IPS-15b (cell line): Measurements from ENCODE around the gene CD300A.

Source experiments
- H3K27me3 ChIP-seq: one replicate; pipeline ENCODE4 v1.6.1; 2013; ENCODE audit warnings: low read length; ENCODE audit not compliant: control insufficient read depth, insufficient read depth
- H3K36me3 ChIP-seq: one replicate; pipeline ENCODE4 v1.6.1; 2013; ENCODE audit warnings: low read length; ENCODE audit not compliant: control insufficient read depth, insufficient read depth
- H3K4me1 ChIP-seq: one replicate; pipeline ENCODE4 v1.6.1; 2013; ENCODE audit warnings: mild to moderate bottlenecking, low read length; ENCODE audit not compliant: control insufficient read depth, insufficient read depth
- H3K4me3 ChIP-seq: one replicate; pipeline ENCODE4 v1.5.1; 2013; ENCODE audit warnings: low read depth, low read length
- H3K9ac ChIP-seq: one replicate; pipeline ENCODE4 v1.6.1; 2013; ENCODE audit warnings: low read depth, mild to moderate bottlenecking, low read length
- H3K9me3 ChIP-seq: one replicate; pipeline ENCODE4 v1.6.1; 2013; ENCODE audit warnings: mild to moderate bottlenecking, low read length; ENCODE audit not compliant: control insufficient read depth, insufficient read depth

The CD300A gene

DNA sequence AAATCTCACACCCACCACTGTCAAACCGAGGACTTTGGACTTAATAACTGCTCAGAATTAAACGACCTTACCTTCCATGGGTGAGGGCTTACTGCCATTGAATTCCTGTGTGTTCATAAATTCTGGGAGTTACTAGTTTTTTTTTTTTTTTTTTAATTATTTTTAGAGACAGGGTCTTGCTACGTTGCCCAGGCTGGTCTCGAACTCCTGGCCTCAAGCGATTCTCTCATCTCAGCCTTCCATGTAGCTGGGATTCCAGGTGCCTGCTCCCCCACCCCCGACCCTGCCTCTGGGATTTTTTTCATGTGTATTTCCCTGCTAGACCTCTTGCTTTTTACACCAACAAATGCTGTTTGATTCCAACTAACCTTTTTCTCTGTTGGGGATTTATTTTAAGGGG is 14.9 kb upstream of the CD300A start:
- Histone ChIP-seq H3K27me3 (peaks cover 22% of the 10 kb centered on the region), H3K9ac (no peak overlapping the region), H3K4me1 (peaks cover 11% of the 10 kb centered on the region), H3K4me3 (no peak overlapping the region), H3K36me3 (peaks cover 4% of the 10 kb centered on the region), H3K9me3 (no peaks in the 10 kb centered on the region)

DNA sequence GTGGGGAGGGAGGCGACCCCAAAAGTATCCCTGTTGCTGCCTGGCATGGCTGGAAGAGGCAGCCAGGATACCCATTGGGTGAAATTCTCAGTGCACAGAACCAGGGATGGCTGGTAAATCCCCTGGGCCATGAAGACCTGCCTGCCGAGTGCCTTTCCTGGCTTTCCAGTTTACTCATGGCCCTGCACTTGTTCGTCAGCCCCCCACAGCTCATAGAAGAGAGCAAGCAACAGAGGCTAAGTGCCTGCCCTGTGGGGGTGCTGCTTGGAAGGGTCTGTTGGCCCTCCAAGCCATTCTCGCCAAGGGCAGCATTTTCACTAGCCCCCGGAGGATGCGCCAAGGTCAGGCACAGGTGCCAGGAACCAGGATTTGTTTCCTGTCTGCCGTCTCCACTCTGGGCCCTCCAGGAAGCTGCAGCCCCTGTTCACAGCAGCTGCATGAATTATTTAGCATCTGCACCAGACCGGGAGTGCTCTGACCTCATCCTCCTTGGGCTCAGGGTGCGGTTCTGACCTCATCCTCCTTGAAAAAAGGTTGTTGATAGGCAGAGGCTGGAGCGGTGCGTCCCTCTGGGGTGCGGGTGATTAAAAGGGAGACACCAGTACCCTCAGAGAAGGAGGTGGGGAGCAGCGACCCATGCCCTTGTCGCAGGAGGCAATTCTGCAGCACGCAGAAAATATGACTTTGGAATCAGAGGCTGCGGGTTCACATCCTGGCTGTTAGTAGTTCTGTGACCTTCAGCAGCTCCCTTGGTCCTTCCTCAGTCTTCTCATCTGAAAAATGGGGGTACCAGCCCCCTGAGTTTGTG is 14.2 kb upstream of the CD300A start:
- no peaks in the 10 kb centered on the region for H3K9me3 ChIP-seq
- peaks cover 11% of the 10 kb centered on the region for H3K4me1 ChIP-seq
- no peak overlapping the region for H3K9ac ChIP-seq
- no peaks in the 10 kb centered on the region for H3K36me3 ChIP-seq
- H3K4me3 ChIP-seq: no peak overlapping the region
- H3K27me3 ChIP-seq: peaks cover 22% of the 10 kb centered on the region

DNA sequence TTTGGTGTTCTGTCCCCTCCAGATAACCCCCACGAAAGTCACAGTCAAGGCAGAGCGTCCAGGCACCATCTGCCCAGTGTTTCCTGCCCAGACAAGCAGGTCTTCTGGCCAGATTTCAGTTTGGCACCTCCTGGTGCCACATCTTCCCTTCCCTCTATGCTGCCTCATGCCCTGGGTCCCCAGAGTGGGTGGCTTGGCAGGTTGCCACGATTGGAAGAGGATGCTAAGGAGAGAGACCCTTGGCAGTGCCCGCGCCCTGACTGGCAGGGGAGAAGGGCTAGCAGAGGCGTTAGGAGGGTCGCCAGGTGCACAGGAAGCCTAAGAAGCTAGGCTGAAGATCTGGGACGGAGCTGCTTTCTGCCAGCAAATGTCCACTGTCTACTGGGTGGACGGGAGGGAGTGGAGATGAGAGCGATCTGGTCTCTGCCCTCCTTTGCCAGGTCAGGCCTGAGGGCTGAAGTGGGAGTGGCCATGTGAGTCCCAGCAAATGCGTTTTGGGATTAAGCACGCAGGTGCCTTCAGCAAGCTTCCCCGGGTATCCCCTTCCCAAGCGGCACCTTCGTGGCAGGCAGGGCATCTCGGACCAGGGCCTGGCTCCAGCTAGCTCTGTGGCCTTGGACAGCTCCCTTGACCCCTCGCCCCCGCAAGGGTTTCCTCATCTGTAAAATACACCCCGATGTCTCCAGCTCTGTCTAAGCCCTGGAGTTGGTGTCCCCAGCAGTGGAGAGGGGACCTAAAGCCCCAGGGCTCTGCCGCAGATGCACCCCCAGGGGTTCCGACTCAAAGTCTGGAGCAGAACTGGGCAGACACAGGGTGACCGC is 13.4 kb upstream of the CD300A start:
- Histone ChIP-seq H3K4me1 (peaks cover 11% of the 10 kb centered on the region), H3K9ac (no peak overlapping the region), H3K27me3 (peaks cover 25% of the 10 kb centered on the region), H3K36me3 (no peaks in the 10 kb centered on the region), H3K9me3 (no peaks in the 10 kb centered on the region), H3K4me3 (peak overlapping the region; percentile 53)

DNA sequence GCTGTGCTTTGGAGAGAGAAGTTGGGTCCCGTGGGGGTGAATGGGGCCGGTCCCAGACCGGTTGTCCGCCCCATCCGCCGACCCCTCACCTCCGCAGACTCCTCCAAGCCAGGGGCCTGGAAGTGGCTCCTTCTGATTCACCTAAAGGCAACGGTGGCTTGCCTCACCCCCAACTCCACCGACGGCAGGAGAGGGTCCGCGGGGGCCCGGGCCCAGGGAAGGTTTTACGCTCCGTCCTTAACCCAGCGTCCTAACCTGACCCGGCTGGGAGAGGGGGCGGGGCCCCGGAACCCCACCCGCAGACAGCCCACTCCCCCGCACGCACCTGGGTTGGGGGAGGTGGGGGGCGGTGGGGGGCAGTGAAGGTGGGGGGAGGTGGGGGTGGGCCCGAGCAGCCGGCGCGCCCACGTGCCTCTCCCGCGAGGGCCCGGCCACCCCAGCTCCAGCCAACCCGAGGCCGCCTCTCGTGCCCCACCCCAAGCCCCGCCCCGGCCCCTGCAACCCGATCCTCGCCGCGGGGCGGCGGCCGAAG is 12.7 kb upstream of the CD300A start:
- H3K9me3 ChIP-seq: no peaks in the 10 kb centered on the region
- no peaks in the 10 kb centered on the region for H3K36me3 ChIP-seq
- H3K9ac ChIP-seq: no peak overlapping the region
- H3K4me3 ChIP-seq: peak overlapping the region; percentile 53
- peaks cover 11% of the 10 kb centered on the region for H3K4me1 ChIP-seq
- peaks cover 29% of the 10 kb centered on the region for H3K27me3 ChIP-seq

DNA sequence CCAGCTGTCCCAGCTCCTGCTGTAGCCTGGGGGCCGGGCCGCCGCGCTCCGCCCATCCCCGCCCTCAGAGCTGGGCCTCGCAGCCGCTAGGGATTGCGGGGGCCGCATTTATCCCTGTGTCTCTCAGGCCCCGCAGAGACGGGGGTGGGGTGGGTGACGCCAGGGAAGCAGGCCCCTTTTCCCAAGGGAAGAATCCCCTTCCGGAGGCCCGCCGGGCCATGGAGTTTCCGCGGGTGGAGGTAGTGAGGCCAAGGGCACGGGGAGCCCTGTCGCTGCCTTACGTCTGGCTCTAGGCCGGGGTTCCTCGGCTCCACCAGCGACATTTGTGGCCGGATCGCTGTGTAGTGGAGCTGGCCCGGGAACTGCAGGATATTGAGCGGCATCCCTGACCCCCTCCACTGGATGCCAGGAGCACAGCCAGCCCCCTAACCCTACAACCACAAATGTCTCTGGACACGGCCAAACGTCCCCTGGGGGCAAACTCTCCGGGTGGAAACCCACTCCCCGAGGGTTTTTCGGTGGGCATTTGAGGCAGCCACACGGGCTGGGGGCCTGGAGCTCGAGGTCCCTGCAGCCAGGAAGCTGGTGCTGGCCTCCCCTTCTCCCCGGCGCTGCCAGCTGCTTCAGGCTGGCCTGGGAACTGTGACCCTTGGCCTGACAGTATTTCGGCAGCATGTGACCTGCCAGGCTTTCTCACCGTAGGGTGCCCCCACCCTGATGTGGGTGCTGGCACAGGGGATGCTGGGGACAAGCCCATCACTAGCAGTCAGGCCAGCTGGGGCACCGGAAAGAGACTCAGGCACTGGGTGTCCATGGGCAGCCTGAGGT is 12.0 kb upstream of the CD300A start:
- Histone ChIP-seq H3K9me3 (no peaks in the 10 kb centered on the region), H3K4me1 (peaks cover 11% of the 10 kb centered on the region), H3K9ac (no peak overlapping the region), H3K27me3 (peaks cover 29% of the 10 kb centered on the region), H3K4me3 (peak overlapping the region; percentile 56), H3K36me3 (no peaks in the 10 kb centered on the region)

DNA sequence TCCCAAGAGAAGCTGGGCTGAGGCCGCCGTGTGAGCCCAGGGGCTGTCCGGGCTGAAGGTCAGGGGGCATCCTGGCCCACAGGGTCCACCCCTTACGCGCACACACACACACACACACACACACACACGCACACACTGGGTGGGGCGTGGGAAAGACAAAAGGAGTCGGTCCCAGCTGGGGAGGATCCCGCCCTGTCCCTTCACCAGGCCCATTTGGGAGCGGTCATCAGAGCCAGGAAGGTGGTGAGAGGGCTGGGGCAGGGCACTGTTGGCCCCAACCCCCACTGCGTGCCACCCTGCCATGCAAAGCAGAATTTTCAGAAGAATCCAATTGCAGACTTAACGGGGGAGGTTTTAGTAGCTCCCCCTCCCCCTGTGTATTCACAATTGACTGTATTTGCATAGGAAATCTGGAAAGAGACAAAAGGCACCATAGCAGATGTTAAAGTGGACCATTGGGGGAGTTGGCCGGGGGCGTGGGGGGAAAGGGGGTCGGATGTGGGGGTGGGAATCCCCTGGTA is 11.3 kb upstream of the CD300A start:
- Histone ChIP-seq H3K9me3 (no peaks in the 10 kb centered on the region), H3K9ac (no peak overlapping the region), H3K4me3 (peak overlapping the region; percentile 56), H3K27me3 (peaks cover 29% of the 10 kb centered on the region), H3K36me3 (no peaks in the 10 kb centered on the region), H3K4me1 (peaks cover 11% of the 10 kb centered on the region)

DNA sequence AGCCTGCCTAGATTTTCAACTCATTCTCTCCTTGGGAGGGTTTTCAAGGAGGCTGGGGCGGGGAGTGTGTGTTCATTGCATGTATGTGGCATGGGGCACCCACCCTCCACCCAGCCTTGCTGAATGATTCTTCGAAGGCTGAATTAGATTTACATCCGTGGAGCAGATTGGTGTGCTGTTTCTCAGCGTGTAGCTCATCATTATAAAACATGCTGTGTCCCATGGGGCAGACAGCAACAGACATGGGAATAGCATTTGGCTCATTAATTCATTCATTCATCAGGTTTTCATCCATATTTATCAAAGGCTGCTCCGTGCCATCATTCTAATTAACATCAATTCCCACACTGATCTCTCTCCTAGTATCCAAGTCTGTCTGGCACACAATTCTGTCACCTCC is 10.6 kb upstream of the CD300A start:
- Histone ChIP-seq H3K9ac (no peak overlapping the region), H3K9me3 (no peaks in the 10 kb centered on the region), H3K27me3 (peaks cover 29% of the 10 kb centered on the region), H3K4me1 (peaks cover 11% of the 10 kb centered on the region), H3K4me3 (no peak overlapping the region), H3K36me3 (no peaks in the 10 kb centered on the region)

DNA sequence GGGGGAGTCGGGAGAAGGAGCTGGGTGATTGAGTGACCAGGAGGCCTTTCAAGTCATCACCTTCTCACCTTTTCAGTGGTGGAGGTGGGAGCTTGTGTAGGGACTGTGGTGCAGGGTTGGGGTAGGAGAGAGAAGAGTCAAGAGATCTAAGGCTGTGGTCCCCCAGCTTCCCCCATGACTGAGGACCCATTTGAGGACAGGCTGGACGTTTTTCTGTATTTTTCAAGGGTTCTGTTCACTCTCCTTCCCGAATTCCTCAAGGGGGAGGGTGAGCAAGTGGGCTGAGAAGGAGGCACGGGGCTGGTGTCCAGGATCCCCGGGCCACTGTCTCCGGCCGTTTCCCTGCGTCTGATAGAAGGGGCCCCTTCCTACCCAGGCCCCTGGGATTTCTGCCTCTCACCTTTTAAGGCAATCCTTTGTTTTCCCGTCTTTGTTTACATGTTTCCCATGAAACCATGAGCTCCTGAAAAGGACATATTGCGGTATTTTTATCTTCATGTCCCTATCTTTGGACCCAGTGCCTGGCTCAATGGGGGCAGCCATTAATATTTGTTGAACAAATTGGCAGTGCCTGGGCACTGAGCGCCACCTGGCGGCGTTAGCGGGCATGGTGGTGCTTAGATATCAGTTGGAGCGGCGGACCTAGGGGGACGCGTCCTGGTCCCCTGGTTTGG is 9.2 kb upstream of the CD300A start:
- H3K36me3 ChIP-seq: no peaks in the 10 kb centered on the region
- H3K9ac ChIP-seq: no peak overlapping the region
- H3K4me1 ChIP-seq: peaks cover 8% of the 10 kb centered on the region
- no peak overlapping the region for H3K4me3 ChIP-seq
- no peaks in the 10 kb centered on the region for H3K9me3 ChIP-seq
- H3K27me3 ChIP-seq: peaks cover 26% of the 10 kb centered on the region

DNA sequence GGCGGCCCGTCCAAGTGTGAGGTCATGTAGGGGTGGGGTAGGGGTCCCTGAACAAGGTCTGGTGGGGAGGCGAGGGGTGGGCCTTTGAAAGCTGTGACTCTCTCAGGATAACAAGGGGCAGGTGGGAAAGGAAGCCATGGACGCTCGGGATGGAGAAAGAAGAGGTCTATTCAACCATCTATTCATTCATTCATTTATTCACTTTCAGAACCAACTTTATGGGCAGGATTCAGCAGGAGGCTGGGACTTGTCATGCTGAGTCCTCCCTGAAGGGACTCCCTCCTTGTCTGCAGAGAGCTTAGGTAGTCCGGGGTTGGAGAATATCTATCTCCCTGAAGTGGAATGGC is 8.6 kb upstream of the CD300A start:
- no peak overlapping the region for H3K9ac ChIP-seq
- H3K4me3 ChIP-seq: no peak overlapping the region
- H3K4me1 ChIP-seq: peaks cover 3% of the 10 kb centered on the region
- H3K36me3 ChIP-seq: no peaks in the 10 kb centered on the region
- H3K9me3 ChIP-seq: no peaks in the 10 kb centered on the region
- peaks cover 21% of the 10 kb centered on the region for H3K27me3 ChIP-seq

DNA sequence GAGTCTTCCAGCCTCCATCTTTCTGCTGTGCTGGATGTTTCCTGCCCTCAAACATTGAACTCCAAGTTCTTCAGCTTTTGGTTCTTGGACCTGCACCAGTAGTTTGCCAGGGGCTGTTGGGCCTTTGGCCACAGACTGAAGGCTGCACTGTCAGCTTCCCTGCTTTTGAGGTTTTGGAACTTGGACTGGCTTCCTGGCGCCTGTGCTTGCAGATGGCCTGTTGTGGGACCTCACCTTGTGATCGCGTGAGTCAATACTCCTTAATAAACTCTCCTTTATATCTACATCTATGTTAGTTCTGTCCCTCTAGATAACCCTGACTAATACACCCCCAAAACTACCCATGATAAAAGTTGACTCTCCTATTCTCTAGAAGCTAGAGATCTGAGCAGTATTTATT is 7.6 kb upstream of the CD300A start:
- Histone ChIP-seq H3K4me1 (no peaks in the 10 kb centered on the region), H3K27me3 (peaks cover 12% of the 10 kb centered on the region), H3K4me3 (no peak overlapping the region), H3K9ac (no peak overlapping the region), H3K36me3 (no peaks in the 10 kb centered on the region), H3K9me3 (no peaks in the 10 kb centered on the region)

DNA sequence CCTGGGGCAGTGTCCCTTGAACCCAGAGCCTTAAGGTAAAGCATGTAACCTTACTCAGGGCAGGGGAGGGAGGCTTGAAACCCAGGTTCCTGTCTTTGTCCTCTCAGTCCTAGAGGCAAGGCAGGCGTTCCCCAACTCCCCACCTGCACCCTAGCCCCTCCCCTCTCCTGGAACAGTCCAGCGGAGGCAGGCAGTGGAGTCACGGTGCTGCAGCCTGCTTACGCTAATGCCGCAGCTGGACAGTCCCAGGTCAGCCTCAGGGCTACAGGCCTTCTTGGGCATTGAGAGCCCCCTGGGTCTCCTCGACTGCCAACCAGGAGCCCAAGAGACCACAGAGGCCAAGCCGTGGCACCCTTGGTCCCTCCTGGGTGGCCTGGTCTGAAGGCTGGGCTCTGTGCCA is 6.8 kb upstream of the CD300A start:
- Histone ChIP-seq H3K9ac (no peak overlapping the region), H3K9me3 (no peaks in the 10 kb centered on the region), H3K27me3 (peaks cover 12% of the 10 kb centered on the region), H3K36me3 (no peaks in the 10 kb centered on the region), H3K4me1 (no peaks in the 10 kb centered on the region), H3K4me3 (no peak overlapping the region)
